HCT116 (cell line): ENCODE results near the gene CTXN2.

Experiments
- CBX3 ChIP-seq: IDR thresholded peaks from 2 replicates; pipeline ENCODE4 v1.6.1; 2012; ENCODE audit warnings: low read depth
- EGR1 ChIP-seq: IDR thresholded peaks from 2 replicates; pipeline ENCODE4 v1.6.1; 2012; ENCODE audit warnings: low read depth
- EZH2 ChIP-seq: fragments of 200-600 bp; sonication (generic); IDR thresholded peaks from 2 replicates; pipeline ENCODE4 v1.6.1; 2017; ENCODE audit warnings: antibody characterized with exemption, mixed run types
- EZH2phosphoT487 ChIP-seq: fragments of 200-600 bp; IDR thresholded peaks from 2 replicates; pipeline ENCODE4 v1.6.1; 2018; ENCODE audit warnings: antibody characterized with exemption, borderline replicate concordance
- POLR2A ChIP-seq: IDR thresholded peaks from 2 replicates; pipeline ENCODE4 v1.7.0; 2011; ENCODE audit warnings: borderline replicate concordance; ENCODE audit not compliant: insufficient read depth, insufficient read length; ENCODE audit errors: extremely low read depth
- POLR2AphosphoS5 ChIP-seq: IDR thresholded peaks from 2 replicates; pipeline ENCODE4 v1.6.1; 2011; ENCODE audit warnings: mild to moderate bottlenecking, low read depth, low read length, moderate library complexity
- RAD21 ChIP-seq: IDR thresholded peaks from 2 replicates; pipeline ENCODE4 v1.6.1; 2012; ENCODE audit warnings: low read depth, mild to moderate bottlenecking
- SIN3A ChIP-seq: IDR thresholded peaks from 2 replicates; pipeline ENCODE4 v1.6.1; 2012; ENCODE audit warnings: low read depth
- YY1 ChIP-seq: IDR thresholded peaks from 2 replicates; pipeline ENCODE4 v1.6.1; 2011; ENCODE audit warnings: low read length, low read depth, moderate library complexity, mild to moderate bottlenecking; ENCODE audit not compliant: insufficient replicate concordance; ENCODE audit errors: extremely low read depth
- ZFX ChIP-seq: fragments of 450-650 bp; IDR thresholded peaks from 2 replicates; pipeline ENCODE4 v1.6.1; 2017
- ZNF274 ChIP-seq: fragments of 200-500 bp; sonication (Bioruptor generic); IDR thresholded peaks from 2 replicates; pipeline ENCODE4 v1.6.1; 2014; ENCODE audit warnings: mild to moderate bottlenecking, low read depth, low read length, inconsistent platforms
- TF ChIP-seq, protein P1 (sequence below), 3 experiments: fragments of 200-600 bp in 1 of 3; sonication (generic) in 1 of 3; IDR thresholded peaks in 2 of 3; conservative IDR thresholded peaks in 1 of 3; 2 replicates each; pipeline ENCODE4 v1.5.1; 2012 to 2017; ENCODE audit warnings: low read depth in 2 of 3, low read length in 2 of 3, antibody characterized with exemption in 1 of 3, borderline replicate concordance in 1 of 3, control low read depth in 1 of 3, mild to moderate bottlenecking in 1 of 3, mixed read lengths in 1 of 3, mixed run types in 1 of 3, moderate library complexity in 1 of 3; ENCODE audit not compliant: insufficient read depth in 1 of 3
- TF ChIP-seq, protein P2 (sequence below): IDR thresholded peaks from 2 replicates; pipeline ENCODE4 v1.6.1; 2012; ENCODE audit warnings: low read depth
- TF ChIP-seq, protein P3 (sequence below): IDR thresholded peaks from 2 replicates; pipeline ENCODE4 v1.6.1; 2012

DNA sequence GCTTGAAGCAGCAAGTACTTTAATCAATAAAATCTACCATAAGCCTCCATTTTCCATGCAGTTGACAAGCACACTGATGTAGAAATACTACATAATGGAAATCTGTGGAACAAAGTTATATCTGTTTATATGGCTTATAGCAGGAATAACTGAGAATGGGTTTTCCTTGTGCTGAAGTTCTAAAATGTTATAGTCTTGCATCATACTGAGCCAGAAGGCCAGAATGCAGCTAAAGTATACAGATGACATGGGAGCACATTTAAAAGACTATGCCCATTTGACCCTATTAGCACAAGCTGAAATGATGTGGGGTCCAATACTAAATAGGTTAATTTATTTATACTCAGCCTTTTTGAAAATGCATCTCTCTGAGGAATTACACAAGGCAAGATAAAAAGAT, 45.5 kb upstream of the CTXN2 start:
- TF ChIP-seq, protein P1, sequence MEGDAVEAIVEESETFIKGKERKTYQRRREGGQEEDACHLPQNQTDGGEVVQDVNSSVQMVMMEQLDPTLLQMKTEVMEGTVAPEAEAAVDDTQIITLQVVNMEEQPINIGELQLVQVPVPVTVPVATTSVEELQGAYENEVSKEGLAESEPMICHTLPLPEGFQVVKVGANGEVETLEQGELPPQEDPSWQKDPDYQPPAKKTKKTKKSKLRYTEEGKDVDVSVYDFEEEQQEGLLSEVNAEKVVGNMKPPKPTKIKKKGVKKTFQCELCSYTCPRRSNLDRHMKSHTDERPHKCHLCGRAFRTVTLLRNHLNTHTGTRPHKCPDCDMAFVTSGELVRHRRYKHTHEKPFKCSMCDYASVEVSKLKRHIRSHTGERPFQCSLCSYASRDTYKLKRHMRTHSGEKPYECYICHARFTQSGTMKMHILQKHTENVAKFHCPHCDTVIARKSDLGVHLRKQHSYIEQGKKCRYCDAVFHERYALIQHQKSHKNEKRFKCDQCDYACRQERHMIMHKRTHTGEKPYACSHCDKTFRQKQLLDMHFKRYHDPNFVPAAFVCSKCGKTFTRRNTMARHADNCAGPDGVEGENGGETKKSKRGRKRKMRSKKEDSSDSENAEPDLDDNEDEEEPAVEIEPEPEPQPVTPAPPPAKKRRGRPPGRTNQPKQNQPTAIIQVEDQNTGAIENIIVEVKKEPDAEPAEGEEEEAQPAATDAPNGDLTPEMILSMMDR (IDR thresholded peaks at IDR 0.05 in 2 of 3, conservative IDR thresholded peaks at IDR 0.05 in 1 of 3; ENCODE audit: borderline replicate concordance in 1 of 3, insufficient read depth in 1 of 3, low read depth in 2 of 3, low read length in 2 of 3): no peak
- TF ChIP-seq POLR2A: no peak
- TF ChIP-seq POLR2AphosphoS5: no peak
- TF ChIP-seq RAD21: no peak
- TF ChIP-seq ZFX: no peak
- TF ChIP-seq EZH2: no peak
- no peak for TF ChIP-seq YY1
- TF ChIP-seq, protein P2, sequence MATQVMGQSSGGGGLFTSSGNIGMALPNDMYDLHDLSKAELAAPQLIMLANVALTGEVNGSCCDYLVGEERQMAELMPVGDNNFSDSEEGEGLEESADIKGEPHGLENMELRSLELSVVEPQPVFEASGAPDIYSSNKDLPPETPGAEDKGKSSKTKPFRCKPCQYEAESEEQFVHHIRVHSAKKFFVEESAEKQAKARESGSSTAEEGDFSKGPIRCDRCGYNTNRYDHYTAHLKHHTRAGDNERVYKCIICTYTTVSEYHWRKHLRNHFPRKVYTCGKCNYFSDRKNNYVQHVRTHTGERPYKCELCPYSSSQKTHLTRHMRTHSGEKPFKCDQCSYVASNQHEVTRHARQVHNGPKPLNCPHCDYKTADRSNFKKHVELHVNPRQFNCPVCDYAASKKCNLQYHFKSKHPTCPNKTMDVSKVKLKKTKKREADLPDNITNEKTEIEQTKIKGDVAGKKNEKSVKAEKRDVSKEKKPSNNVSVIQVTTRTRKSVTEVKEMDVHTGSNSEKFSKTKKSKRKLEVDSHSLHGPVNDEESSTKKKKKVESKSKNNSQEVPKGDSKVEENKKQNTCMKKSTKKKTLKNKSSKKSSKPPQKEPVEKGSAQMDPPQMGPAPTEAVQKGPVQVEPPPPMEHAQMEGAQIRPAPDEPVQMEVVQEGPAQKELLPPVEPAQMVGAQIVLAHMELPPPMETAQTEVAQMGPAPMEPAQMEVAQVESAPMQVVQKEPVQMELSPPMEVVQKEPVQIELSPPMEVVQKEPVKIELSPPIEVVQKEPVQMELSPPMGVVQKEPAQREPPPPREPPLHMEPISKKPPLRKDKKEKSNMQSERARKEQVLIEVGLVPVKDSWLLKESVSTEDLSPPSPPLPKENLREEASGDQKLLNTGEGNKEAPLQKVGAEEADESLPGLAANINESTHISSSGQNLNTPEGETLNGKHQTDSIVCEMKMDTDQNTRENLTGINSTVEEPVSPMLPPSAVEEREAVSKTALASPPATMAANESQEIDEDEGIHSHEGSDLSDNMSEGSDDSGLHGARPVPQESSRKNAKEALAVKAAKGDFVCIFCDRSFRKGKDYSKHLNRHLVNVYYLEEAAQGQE: no peak
- TF ChIP-seq EGR1: no peak
- TF ChIP-seq, protein P3, sequence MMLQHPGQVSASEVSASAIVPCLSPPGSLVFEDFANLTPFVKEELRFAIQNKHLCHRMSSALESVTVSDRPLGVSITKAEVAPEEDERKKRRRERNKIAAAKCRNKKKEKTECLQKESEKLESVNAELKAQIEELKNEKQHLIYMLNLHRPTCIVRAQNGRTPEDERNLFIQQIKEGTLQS: no peak
- no peak for TF ChIP-seq SIN3A
- TF ChIP-seq EZH2phosphoT487: no peak
- TF ChIP-seq CBX3: no peak
- no peak for TF ChIP-seq ZNF274
